DND-41 (cell line): ENCODE results near the gene DTNB.

ENCODE experiments used
- CTCF ChIP-seq: IDR thresholded peaks from 2 replicates; pipeline ENCODE4 v1.5.1; 2012; ENCODE audit warnings: borderline replicate concordance, low read length, moderate library complexity, mild to moderate bottlenecking; ENCODE audit not compliant: poor library complexity, severe bottlenecking; ENCODE audit errors: extremely low read depth
- EZH2 ChIP-seq: IDR thresholded peaks from 3 replicates; pipeline ENCODE4 v1.6.1; 2012; ENCODE audit warnings: borderline replicate concordance, low read depth, mild to moderate bottlenecking, moderate library complexity, low read length, inconsistent platforms; ENCODE audit not compliant: severe bottlenecking

GRCh38 chr2:25347205-25347815 is 326.1 kb downstream of the DTNB start:
- TF ChIP-seq CTCF (no peak), EZH2 (no peak)
